ENCODE results near the gene RHOT1.
"Not testable (repeated sequence)": the region's sequence is repeated elsewhere in the genome, so short reads cannot be mapped to it uniquely, and the experiment has no call there.

The RHOT1 gene

DNA sequence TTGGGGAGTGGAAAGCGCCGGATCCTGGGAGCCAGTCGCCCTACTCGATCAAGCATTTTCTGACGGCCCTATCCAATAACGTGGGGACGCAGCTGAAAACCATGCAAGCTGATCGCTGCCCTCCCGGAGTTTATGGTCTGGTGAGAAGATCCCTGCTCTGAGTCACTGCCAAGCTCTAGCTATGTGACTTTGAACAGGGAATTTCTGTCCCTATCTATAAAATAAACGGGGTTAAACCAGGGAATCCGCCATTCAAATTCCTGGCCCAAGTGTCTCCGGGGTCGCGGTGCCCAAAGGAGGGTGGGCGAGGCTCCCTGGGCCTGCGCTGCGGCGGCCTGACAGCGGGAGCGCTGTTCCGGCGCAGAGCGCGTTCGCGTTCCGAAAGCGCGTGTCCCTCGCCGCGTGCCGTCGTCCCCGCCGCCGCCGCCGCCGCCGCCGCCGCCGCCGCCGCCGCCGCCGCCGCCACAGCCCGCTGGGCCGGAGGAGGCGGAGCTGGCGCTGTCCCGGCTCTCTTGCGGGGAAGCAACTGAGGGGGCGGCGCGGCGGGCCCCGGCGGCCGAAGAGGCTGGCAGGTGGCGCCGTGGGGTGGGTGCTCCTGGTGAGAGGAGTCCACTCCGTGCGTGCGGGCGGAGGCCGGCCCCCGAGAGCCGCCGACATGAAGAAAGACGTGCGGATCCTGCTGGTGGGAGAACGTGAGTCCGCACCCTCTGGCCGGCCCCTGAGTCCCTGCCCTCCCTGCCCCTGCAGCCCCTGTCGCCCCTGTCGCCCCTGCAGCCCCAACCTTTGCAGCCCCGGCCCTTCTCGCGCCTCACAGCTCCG lies at the start of gene RHOT1:
Gene RHOT1, plus strand, starts transcription at position 465 of the 819 bp plus-strand sequence. Its CDS starts 191 bp downstream, at position 656.
- FAIRE-seq (no peak), DNase-seq (ENCODE audit: insufficient read length, low spot score) (peak; percentile 76)
- TF ChIP-seq POLR2A (IDR thresholded peaks at IDR 0.05; ENCODE audit: low read depth, low read length): peak; percentile 39; the same call in 1 of the 2 replicates

DNA sequence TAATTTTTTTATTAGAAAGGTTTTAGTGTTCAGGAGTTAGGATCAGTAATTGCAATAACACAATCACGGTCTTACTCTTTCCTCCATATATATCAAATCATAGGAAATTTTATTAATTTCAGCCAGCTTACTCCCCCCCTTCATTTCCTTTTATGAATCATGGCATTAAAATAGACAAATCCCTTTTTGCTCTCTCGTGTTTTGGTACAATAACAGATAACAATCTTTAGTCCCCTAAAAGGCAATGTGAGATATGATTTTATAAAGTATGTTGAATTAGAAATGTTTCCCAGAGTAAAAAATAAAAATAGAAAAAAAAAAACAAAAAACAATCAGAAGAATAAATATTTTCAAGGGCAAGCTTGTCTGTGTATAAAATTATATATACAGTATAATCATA lies 42.6 kb upstream of the RHOT1 start:
- no peak for DNase-seq (ENCODE audit: insufficient read length, low spot score)
- TF ChIP-seq POLR2A (IDR thresholded peaks at IDR 0.05; ENCODE audit: low read depth, low read length): no peak
- no peak for FAIRE-seq

DNA sequence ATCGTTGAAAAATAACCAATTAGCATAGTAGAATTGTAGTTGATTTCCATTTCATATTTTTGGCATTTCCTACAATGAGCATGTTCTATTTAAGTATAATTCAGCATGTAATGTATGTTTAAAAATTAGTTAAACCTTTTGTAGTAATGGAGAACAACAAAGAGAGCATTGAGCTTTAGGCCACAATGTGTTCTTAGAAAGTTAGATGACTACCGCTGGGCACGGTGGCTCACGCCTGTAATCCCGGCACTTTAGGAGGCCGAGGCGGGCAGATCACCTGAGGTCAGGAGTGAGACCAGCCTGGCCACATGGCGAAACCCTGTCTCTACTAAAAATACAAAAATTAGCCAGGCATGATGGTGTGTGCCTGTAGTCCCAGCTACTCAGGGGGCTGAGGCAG lies 42.0 kb upstream of the RHOT1 start:
- not testable (repeated sequence) for FAIRE-seq; DNase-seq (ENCODE audit: insufficient read length, low spot score)

DNA sequence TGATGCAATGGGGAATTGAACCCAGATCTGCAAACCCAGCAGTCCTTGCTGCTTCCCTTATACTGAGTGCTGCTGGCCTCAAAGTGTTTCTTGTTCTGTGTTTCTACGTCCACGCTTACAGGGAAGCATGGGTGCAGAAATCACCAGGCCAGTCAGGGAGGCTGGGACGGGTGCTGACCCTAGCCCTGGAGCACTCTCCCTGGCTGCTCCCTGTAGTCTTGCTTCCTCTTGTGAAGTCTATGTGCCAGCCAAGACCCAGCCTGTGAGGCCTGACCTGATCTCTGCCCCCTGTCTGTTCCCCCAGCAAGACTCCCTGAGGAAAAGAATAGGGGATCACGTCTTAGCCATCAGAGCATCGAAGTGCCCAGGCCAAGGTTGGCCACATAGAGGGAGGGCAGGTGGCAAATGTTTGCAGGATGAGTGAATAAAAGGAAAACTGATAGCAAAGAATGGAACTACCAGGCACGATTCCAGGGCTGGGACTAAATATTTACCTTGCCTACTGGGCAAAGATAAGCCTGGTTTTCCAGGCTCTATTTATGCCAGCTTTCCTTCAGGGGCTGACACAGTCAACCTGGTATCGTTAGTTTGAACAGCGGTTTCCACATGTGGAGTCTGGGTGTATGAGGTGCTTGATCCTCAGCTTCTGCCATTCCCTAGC lies 41.2 kb upstream of the RHOT1 start:
- FAIRE-seq (no peak), DNase-seq (ENCODE audit: insufficient read length, low spot score) (no peak)
- TF ChIP-seq POLR2A (IDR thresholded peaks at IDR 0.05; ENCODE audit: low read depth, low read length): no peak

DNA sequence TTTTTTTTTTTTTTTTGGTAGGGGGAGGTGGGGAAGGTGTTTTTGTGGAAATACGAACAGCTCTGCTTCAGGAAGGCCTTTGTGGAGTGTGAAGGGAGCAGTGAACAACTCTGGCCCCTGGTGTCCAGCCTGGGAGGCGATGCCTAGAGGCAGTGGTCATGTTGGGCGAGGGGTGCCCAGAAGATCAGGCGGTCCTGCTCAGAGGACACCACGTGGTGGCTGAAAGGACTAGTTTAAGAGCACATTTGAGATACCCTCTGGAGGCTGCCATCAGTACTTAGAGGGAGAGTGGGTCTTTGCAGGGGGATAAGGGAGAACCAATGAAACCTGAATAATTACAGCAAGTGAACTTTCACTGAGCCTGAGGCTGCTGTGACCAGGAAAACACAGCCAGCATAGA lies 40.1 kb upstream of the RHOT1 start:
- TF ChIP-seq POLR2A (IDR thresholded peaks at IDR 0.05; ENCODE audit: low read depth, low read length): no peak
- DNase-seq (ENCODE audit: insufficient read length, low spot score) (no peak), FAIRE-seq (no peak)

DNA sequence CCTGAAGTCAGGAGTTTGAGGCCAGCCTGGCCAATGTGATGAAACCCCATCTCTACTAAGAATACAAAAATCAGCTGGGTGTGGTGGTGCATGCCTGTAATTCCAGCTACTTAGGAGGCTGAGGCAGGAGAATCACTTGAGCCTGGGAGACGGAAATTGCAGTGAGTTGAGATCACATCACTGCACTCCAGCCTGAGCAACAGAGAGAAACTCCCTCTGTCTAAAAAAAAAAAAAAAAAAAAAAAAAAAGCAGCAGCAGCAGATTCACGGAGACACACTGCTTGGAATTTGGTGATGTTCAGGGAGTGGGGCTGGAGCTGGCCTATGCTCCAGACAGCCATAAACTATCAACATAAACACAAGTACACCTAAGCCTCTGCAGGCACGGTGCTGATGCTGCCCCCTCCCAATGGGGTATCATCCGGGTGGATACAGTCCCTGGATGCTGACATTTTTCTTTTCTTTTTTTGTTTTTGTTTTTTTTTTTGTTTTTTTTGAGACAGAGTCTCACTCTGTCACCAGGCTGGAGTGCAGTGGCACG lies 39.6 kb upstream of the RHOT1 start:
- TF ChIP-seq POLR2A (IDR thresholded peaks at IDR 0.05; ENCODE audit: low read depth, low read length): no peak
- FAIRE-seq: no peak
- no peak for DNase-seq (ENCODE audit: insufficient read length, low spot score)

DNA sequence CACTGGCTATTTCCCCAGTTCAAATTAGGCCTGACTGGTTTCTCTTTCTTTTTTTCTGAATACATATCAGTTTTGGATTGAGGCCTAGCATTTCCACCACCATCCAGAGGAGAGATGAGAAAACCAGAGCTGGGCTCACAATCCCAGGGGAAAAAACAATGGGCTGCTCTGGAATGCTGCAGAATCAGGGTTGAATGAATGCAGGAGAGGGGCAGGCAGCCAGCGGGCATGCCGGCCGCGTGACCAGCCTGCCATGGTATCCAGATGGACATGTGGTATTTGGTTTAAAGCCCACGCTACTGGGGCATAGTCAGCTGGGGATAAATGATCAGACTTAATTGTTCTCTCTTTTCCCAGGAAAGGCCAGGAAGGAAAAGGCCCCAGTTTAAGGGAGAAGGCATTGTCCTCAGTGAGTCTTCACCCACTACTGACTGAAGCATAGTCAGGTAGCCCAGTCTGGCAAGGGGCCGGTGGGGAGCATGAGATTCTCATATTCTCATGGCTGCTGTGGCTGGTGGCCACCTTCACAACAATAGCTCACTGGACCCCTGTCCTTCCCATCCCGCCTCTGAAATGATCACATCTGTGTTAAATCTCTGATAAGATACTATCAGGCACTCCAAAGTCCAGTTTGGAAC lies 38.7 kb upstream of the RHOT1 start:
- no peak for FAIRE-seq
- TF ChIP-seq POLR2A (IDR thresholded peaks at IDR 0.05; ENCODE audit: low read depth, low read length): no peak
- no peak for DNase-seq (ENCODE audit: insufficient read length, low spot score)

DNA sequence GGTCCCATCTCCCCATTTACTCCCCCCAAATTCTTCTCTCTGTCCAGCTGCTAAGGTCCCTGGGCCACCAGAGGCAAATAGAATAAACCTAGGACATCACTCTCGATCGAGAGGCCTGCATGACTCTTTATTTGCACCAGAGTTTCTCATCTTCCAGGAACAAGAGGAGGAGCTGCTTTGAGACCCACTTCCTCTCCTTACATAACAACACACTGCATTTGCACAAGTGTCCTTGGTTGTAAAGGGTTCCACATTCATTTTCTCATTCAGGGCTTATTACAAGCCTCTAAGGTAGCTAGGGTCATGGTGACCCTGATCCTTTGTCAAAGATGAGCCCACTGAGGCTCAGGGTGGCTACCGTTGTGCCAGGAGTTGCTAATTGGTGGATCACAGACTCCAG lies 38.1 kb upstream of the RHOT1 start:
- TF ChIP-seq POLR2A (IDR thresholded peaks at IDR 0.05; ENCODE audit: low read depth, low read length): no peak
- no peak for DNase-seq (ENCODE audit: insufficient read length, low spot score)
- no peak for FAIRE-seq

DNA sequence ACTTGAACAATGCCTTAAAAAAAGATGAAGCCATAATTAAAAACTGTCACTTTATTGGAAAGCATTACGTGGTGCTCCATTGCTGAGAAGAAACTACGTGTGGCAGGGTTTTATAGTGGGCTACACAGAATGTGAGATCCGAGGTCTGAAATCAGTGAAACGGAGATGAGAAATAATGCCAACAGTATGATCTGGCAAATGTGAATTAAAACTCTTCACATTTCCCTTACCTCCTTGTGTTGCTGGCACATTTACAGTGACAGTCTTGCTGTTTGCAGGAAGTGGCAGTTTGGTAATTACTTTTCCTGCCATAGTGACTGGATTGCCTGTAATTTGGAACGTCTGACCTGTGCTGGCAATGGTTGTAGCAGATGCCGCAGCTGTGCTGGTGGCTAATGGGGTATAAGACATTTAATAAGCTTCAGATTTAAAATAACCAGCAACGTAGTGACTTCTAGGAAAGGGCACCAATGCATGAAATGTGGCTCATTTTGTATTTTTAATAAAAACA lies 35.8 kb upstream of the RHOT1 start:
- FAIRE-seq; DNase-seq (ENCODE audit: insufficient read length, low spot score): not testable (repeated sequence)

DNA sequence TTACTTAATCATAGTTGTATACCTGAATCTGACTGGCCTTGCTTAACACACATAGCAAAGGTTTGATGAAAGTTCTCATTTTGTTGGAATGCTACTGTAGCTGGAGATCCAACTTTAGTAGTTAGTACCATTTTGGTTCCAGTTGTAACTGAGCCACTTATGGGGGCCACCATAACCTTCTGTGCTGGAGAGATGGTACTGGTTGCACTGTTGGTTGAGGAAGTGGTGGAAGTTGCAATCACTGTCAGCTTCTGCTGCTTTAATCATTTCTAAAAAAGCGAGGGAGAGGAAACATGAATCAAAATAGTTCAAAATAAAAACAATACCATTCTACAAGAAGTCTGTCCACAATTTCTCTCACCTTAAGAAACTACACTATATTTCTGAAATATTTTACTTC lies 35.1 kb upstream of the RHOT1 start:
- not testable (repeated sequence) for FAIRE-seq; DNase-seq (ENCODE audit: insufficient read length, low spot score)

DNA sequence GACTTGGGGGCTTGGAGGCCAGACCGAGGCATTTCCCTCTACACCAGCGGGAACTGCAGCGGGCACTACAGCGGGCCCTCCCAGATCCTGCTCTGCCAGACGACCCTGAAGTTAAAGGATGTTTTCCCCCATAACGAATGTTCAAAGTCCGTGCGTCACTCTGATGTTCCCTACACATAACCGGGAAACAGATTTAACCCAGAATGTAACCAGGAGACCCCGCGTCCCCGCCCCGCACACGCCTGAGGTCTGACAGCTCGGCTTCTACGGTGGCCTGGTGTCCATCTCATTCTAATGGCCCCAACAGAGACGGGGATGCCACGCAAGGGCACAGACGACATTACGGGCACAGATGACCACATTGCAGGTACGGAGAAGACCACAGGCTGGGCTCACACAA lies 31.7 kb upstream of the RHOT1 start:
- no peak for FAIRE-seq
- no peak for TF ChIP-seq POLR2A (IDR thresholded peaks at IDR 0.05; ENCODE audit: low read depth, low read length)
- DNase-seq (ENCODE audit: insufficient read length, low spot score): no peak

DNA sequence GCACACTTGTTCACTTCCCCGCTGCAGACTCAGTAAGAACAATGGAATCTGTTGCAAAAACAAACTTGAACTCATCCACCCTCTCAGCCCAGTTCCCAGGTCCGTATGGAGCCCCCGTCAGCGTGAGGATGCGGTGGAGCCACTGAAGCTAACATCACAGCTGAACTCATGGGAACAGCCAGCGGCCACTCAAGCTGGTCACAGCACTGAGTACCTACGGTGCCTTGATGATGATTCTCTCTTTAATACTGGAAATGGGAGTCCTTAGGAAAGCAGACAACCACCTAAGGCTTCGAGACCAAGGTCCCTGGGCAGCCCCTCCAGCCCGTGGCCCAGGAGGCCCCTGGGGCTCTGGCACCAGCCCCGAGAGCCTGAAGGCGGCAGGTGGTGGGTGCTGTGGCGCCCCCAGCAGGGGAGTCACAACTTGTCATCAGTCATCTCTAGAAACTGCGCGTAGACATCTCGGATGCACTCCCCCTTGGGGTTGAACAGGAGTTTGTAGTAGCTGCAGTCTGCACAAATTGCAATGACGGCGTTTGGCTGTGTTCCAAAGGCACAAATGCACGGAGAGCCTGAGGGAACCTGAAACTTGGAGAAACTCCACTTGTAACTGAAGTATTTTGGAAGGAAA lies 31.0 kb upstream of the RHOT1 start:
- no peak for TF ChIP-seq POLR2A (IDR thresholded peaks at IDR 0.05; ENCODE audit: low read depth, low read length)
- DNase-seq (ENCODE audit: insufficient read length, low spot score) (no peak), FAIRE-seq (no peak)

DNA sequence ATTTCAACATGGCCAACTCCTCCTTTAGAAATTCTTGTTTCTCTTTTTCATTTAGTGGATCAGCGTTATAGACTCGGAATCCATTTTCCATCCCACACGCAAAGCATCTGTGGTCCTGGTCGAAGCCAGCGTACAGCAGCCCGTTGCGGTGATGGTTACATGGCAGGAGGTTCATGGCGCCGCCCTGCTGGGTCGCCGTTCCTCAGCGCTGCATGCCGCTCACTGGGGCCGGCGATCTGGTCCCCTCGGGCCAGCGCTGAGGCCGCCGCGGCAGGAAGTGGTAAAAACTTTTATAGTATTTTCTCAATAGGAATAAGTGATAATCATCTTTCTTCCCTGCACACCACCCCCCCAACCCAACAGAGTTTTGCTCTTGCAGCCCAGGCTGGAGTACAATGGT lies 29.9 kb upstream of the RHOT1 start:
- DNase-seq (ENCODE audit: insufficient read length, low spot score) (no peak), FAIRE-seq (no peak)
- no peak for TF ChIP-seq POLR2A (IDR thresholded peaks at IDR 0.05; ENCODE audit: low read depth, low read length)

DNA sequence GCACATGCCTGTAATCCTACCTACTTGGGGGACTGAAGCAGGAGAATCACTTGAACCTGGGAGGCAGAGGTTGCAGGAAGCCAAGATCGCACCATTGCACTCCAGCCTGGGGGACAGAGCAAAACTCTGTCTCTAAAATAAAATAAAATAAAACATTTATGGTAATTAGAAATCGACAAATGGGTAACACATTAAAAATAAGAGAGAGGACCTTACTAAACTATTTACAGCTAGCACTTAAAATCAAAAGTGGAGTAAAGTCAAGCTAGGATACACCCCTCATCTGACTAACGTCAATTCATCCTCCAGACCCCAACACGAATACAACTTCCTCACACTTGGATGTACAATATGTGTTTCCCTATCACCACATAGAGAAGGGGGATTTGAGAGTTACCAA lies 27.8 kb upstream of the RHOT1 start:
- FAIRE-seq (no peak), DNase-seq (ENCODE audit: insufficient read length, low spot score) (no peak)
- TF ChIP-seq POLR2A (IDR thresholded peaks at IDR 0.05; ENCODE audit: low read depth, low read length): no peak

DNA sequence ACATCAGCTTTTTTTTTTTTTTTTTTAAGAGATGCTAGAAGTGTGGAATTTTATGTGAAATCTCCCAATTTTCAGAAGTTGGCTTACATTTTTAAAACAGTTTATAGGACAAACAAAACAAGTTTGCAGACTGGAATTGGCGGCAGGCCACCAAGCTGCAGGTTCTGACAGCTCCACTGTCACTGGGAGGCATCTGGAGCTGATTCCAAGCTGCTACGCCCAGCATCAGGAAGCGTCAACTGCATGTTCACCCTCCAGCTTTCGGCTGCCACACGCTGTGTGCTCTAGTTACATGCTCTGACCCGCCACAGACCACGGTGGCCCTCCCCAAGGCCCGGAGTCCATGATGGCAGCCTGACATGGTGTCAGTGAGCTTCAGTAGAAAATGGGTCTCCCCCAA lies 26.8 kb upstream of the RHOT1 start:
- not testable (repeated sequence) for FAIRE-seq

More for the DNA sequence above, 26.8 kb upstream of the RHOT1 start:
- not testable (repeated sequence) for DNase-seq (ENCODE audit: insufficient read length, low spot score)

All from H54 (cell line).